NB4 (cell line): ENCODE data around the gene GAA.

ENCODE experiments used
- CTCF ChIP-seq: IDR thresholded peaks from one replicate; pipeline ENCODE4 v1.5.1; 2012; ENCODE audit warnings: low read depth, low read length
- MAX ChIP-seq: IDR thresholded peaks from 2 replicates; pipeline ENCODE4 v1.6.1; 2011; ENCODE audit warnings: low read depth, low read length
- MYC ChIP-seq: IDR thresholded peaks from 2 replicates; pipeline ENCODE4 v1.6.1; 2011; ENCODE audit warnings: low read depth, low read length
- POLR2A ChIP-seq: IDR thresholded peaks from 2 replicates; pipeline ENCODE4 v1.6.1; 2011; ENCODE audit warnings: mild to moderate bottlenecking; ENCODE audit not compliant: insufficient read length; ENCODE audit errors: extremely low read depth

GRCh38 chr17:80096561-80097021 lies 4.8 kb upstream of the GAA start:
- no peak for TF ChIP-seq CTCF
- no peak for TF ChIP-seq MAX
- no peak for TF ChIP-seq POLR2A
- no peak for TF ChIP-seq MYC
